ENCODE results near the gene CHD1. TPM values are rescaled to one million over a fixed set of nuclear protein-coding genes. Genes with fewer than 3 reads are reported as not detected.

CHD1 gene
- total RNA-seq, 1 experiment from 2014 or later, result 52.5 TPM

GRCh38 chr5:98927242-98927988, 1.4 kb downstream of the CHD1 start:
- DNase-seq, result peak in 1 of 2 experiments; percentile 13
- H3K4me1 ChIP-seq, result 0 out of 2 replicates have a peak, but pooled peaks cover 2% of the 10 kb centered on the region
- H3K27me3 ChIP-seq (replicated peaks; ENCODE audit: control insufficient read depth, insufficient read depth, low read length), result no peaks in the 10 kb centered on the region
- no peaks in the 10 kb centered on the region for H3K9me3 Mint-ChIP-seq (ENCODE audit: unreplicated experiment)
- no peaks in the 10 kb centered on the region for H3K27me3 Mint-ChIP-seq (ENCODE audit: insufficient read depth, unreplicated experiment)
- peak overlapping the region; percentile 48 for H3K27ac Mint-ChIP-seq (ENCODE audit: unreplicated experiment)
- POLR2A ChIA-PET, result interaction anchor here (2.3 kb wide), 1 partner anchor 98 kb away, joined by 11 read pairs; no protein-coding TSS in a partner anchor
- no peaks in the 10 kb centered on the region for H3K36me3 ChIP-seq (ENCODE audit: control insufficient read depth, insufficient read depth, low read length)
- H3K4me3 ChIP-seq (ENCODE audit: low read depth, low read length), result peak overlapping the region; percentile 83
- peak overlapping the region; percentile 79 for H3K4me3 Mint-ChIP-seq (ENCODE audit: unreplicated experiment)
- BruUV-seq (replicated peaks), result TSS peak; percentile 22
- TF ChIP-seq CTCF (IDR thresholded peaks at IDR 0.05; ENCODE audit: insufficient read depth in 1 of 2, low read depth in 1 of 2, low read length in 1 of 2, severe bottlenecking in 1 of 2, unreplicated experiment in 1 of 2), result no peak
- intact Hi-C loops (cut with micrococcal nuclease; ENCODE audit: unreplicated experiment), result loop anchor here (10.0 kb wide), 1 partner anchor 1993 kb away; the partner anchor contains the start of gene LNPEP
- CTCF ChIA-PET, result no interaction called here
- H3K4me1 Mint-ChIP-seq (ENCODE audit: low read depth, unreplicated experiment), result no peaks in the 10 kb centered on the region
- H3K9me3 ChIP-seq, result no peaks in the 10 kb centered on the region
- peaks cover 52% of the 10 kb centered on the region for H3K36me3 Mint-ChIP-seq (ENCODE audit: insufficient read depth, unreplicated experiment)

- Histone ChIP-seq H3K36me3 (ENCODE audit: control insufficient read depth, insufficient read depth, low read length) (no peaks in the 10 kb centered on the region; the same call in 1 of the 2 replicates), H3K9me3 (no peaks in the 10 kb centered on the region), H3K4me3 (ENCODE audit: low read depth, low read length) (no peak overlapping the region), H3K27me3 (replicated peaks; ENCODE audit: control insufficient read depth, insufficient read depth, low read length) (no peaks in the 10 kb centered on the region), H3K4me1 (no peaks in the 10 kb centered on the region)
- Mint-ChIP-seq H3K4me1 (ENCODE audit: low read depth, unreplicated experiment) (peaks cover under 1% of the 10 kb centered on the region), H3K27ac (ENCODE audit: unreplicated experiment) (no peak overlapping the region), H3K36me3 (ENCODE audit: insufficient read depth, unreplicated experiment) (peaks cover 67% of the 10 kb centered on the region), H3K9me3 (ENCODE audit: unreplicated experiment) (no peaks in the 10 kb centered on the region), H3K27me3 (ENCODE audit: insufficient read depth, unreplicated experiment) (no peaks in the 10 kb centered on the region), H3K4me3 (ENCODE audit: unreplicated experiment) (no peak overlapping the region)
- intact Hi-C loops (cut with micrococcal nuclease; ENCODE audit: unreplicated experiment), result loop anchor here (10.0 kb wide), 1 partner anchor 1989 kb away; the partner anchor contains the start of gene LNPEP
- TF ChIP-seq CTCF (IDR thresholded peaks at IDR 0.05; ENCODE audit: insufficient read depth in 1 of 2, low read depth in 1 of 2, low read length in 1 of 2, severe bottlenecking in 1 of 2, unreplicated experiment in 1 of 2), result no peak
- ChIA-PET POLR2A (no interaction called here), CTCF (no interaction called here)
- no peak for DNase-seq
- no TSS peak for BruUV-seq (replicated peaks)
Observed at GRCh38 chr5:98923966-98924365, 4.8 kb downstream of the CHD1 start.

- Histone ChIP-seq H3K27me3 (replicated peaks; ENCODE audit: control insufficient read depth, insufficient read depth, low read length) (no peaks in the 10 kb centered on the region), H3K4me1 (no peaks in the 10 kb centered on the region), H3K9me3 (no peaks in the 10 kb centered on the region), H3K36me3 (ENCODE audit: control insufficient read depth, insufficient read depth, low read length) (no peaks in the 10 kb centered on the region; the same call in 1 of the 2 replicates), H3K4me3 (ENCODE audit: low read depth, low read length) (no peak overlapping the region)
- POLR2A ChIA-PET, result no interaction called here
- intact Hi-C loops (cut with micrococcal nuclease; ENCODE audit: unreplicated experiment), result loop anchor here (10.0 kb wide), 1 partner anchor 1987 kb away; the partner anchor contains the start of gene LNPEP
- Mint-ChIP-seq H3K36me3 (ENCODE audit: insufficient read depth, unreplicated experiment) (peaks cover 66% of the 10 kb centered on the region), H3K27ac (ENCODE audit: unreplicated experiment) (no peak overlapping the region), H3K9me3 (ENCODE audit: unreplicated experiment) (no peaks in the 10 kb centered on the region), H3K27me3 (ENCODE audit: insufficient read depth, unreplicated experiment) (no peaks in the 10 kb centered on the region), H3K4me1 (ENCODE audit: low read depth, unreplicated experiment) (peaks cover 6% of the 10 kb centered on the region), H3K4me3 (ENCODE audit: unreplicated experiment) (no peak overlapping the region)
- TF ChIP-seq CTCF (IDR thresholded peaks at IDR 0.05; ENCODE audit: insufficient read depth in 1 of 2, low read depth in 1 of 2, low read length in 1 of 2, severe bottlenecking in 1 of 2, unreplicated experiment in 1 of 2), result no peak
- CTCF ChIA-PET, result no interaction called here
- BruUV-seq (replicated peaks), result no TSS peak
- DNase-seq, result no peak
Observed at GRCh38 chr5:98921947-98922505, 6.8 kb downstream of the CHD1 start.

Measured in Caco-2 (cell line).